PC-3 (cell line): ENCODE data around the gene BMP7.
"Not testable (repeated sequence)": the region's sequence is repeated elsewhere in the genome, so short reads cannot be mapped to it uniquely, and the experiment has no call there.

Experiments used
- CTCF ChIP-seq: fragments of 300-600 bp; sonication (generic); conservative IDR thresholded peaks from 2 replicates; pipeline ENCODE4 v1.5.1; 2017; ENCODE audit warnings: antibody characterized with exemption, low read depth, mild to moderate bottlenecking, low read length
- EZH2phosphoT487 ChIP-seq: fragments of 300-600 bp; sonication (generic); IDR thresholded peaks from 2 replicates; pipeline ENCODE4 v1.6.1; 2018; ENCODE audit warnings: mild to moderate bottlenecking, antibody characterized with exemption, low read length, borderline replicate concordance

DNA sequence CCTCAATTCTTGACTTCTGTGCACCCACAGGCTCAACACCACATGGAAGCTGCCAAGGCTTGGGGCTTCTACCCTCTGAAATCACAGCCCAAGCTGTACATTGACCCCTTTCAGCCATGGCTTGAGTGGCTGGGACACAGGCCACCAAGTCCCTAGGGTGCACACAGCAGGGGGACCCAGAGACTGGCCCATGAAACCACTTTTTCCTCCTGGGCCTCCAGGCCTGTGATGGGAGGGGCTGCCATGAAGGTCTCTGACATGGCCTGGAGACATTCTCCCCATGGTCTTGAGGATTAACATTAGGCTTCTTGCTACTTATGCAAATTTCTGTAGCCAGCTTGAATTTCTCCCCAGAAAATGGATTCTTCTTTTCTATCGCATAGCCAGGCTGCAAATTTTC is 26.7 kb downstream of the BMP7 start:
- TF ChIP-seq CTCF, EZH2phosphoT487: not testable (repeated sequence)
